SU-DHL-6 (cell line): Measurements from ENCODE around the gene DUS2.

Source experiments
- H2AFZ ChIP-seq: fragments of 200-600 bp; sonication (generic); 2 replicates; pipeline ENCODE4 v1.6.1; 2014; ENCODE audit warnings: low read depth, mild to moderate bottlenecking, moderate library complexity, mixed read lengths, antibody characterized with exemption, low read length; ENCODE audit not compliant: severe bottlenecking
- H3F3A ChIP-seq: fragments of 200-600 bp; shearing (Covaris generic); 2 replicates; pipeline ENCODE4 v1.6.0; 2016; ENCODE audit warnings: antibody characterized with exemption, mild to moderate bottlenecking; ENCODE audit not compliant: insufficient read depth
- H3K27ac ChIP-seq: fragments of 200-600 bp; sonication (generic); 2 replicates; pipeline ENCODE4 v1.5.1; 2016; ENCODE audit warnings: low read depth, mild to moderate bottlenecking, low read length, moderate library complexity, mixed read lengths
- H3K27me3 ChIP-seq: fragments of 200-600 bp; sonication (generic), shearing (Covaris generic); 2 replicates; pipeline ENCODE4 v1.6.0; 2014; ENCODE audit warnings: mild to moderate bottlenecking, low read length
- H3K36me3 ChIP-seq: fragments of 200-600 bp; sonication (generic); 2 replicates; pipeline ENCODE4 v1.6.1; 2014; ENCODE audit warnings: mild to moderate bottlenecking, low read length, mixed read lengths
- H3K4me2 ChIP-seq: fragments of 300-600, 200-600 bp; shearing (Covaris generic), sonication (generic); 2 replicates; pipeline ENCODE4 v1.6.0; 2014; ENCODE audit warnings: low read length, low read depth, mild to moderate bottlenecking; ENCODE audit not compliant: poor library complexity, severe bottlenecking
- H3K4me3 ChIP-seq: fragments of 200-600 bp; sonication (generic); 2 replicates; pipeline ENCODE4 v1.5.1; 2014; ENCODE audit warnings: antibody characterized with exemption, low read length, mild to moderate bottlenecking, mixed read lengths; ENCODE audit not compliant: insufficient read depth, poor library complexity, severe bottlenecking
- H3K79me2 ChIP-seq: fragments of 200-600 bp; sonication (generic); 2 replicates; pipeline ENCODE4 v1.6.1; 2014; ENCODE audit warnings: mild to moderate bottlenecking, low read length, moderate library complexity; ENCODE audit not compliant: insufficient read depth
- H3K9ac ChIP-seq: fragments of 200-600 bp; sonication (generic); 2 replicates; pipeline ENCODE4 v1.7.0; 2014; ENCODE audit warnings: mild to moderate bottlenecking, low read length
- H3K9me2 ChIP-seq: fragments of 200-600 bp; sonication (generic); replicated peaks from 2 replicates; pipeline ENCODE4 v1.6.1; 2014; ENCODE audit warnings: low read length; ENCODE audit not compliant: insufficient read depth
- H3K9me3 ChIP-seq: fragments of 200-600 bp; sonication (generic); 2 replicates; pipeline ENCODE4 v1.6.1; 2014; ENCODE audit warnings: low read length, mixed read lengths; ENCODE audit not compliant: insufficient read depth
- H4K20me1 ChIP-seq: fragments of 200-600 bp; sonication (generic); 2 replicates; pipeline ENCODE4 v1.6.1; 2014; ENCODE audit warnings: low read depth, mild to moderate bottlenecking, antibody characterized with exemption, low read length, moderate library complexity, mixed read lengths
- CTCF ChIP-seq: fragments of 200-600 bp; sonication (generic); IDR thresholded peaks from one replicate; pipeline ENCODE4 v1.5.1; 2017; ENCODE audit warnings: antibody characterized with exemption, mild to moderate bottlenecking, low read length, moderate library complexity; ENCODE audit not compliant: insufficient read depth, poor library complexity, severe bottlenecking
- EZH2phosphoT487 ChIP-seq: fragments of 200-600 bp; sonication (generic), shearing (Covaris generic); conservative IDR thresholded peaks from 2 replicates; pipeline ENCODE4 v1.6.1; 2018; ENCODE audit warnings: mild to moderate bottlenecking, antibody characterized with exemption, low read length, moderate library complexity, mixed read lengths

The DUS2 gene

GRCh38 chr16:68064791-68065365, 41.8 kb downstream of the DUS2 start:
- H3K27me3 ChIP-seq = no peaks in the 10 kb centered on the region
- no peak for TF ChIP-seq EZH2phosphoT487
- TF ChIP-seq CTCF = peak; percentile 88
- no peaks in the 10 kb centered on the region for H3K9me2 ChIP-seq
- H3K36me3 ChIP-seq = no peaks in the 10 kb centered on the region
- no peak overlapping the region for H3K9ac ChIP-seq
- no peak overlapping the region for H3K27ac ChIP-seq
- H3F3A ChIP-seq = no peaks in the 10 kb centered on the region
- H3K9me3 ChIP-seq = no peaks in the 10 kb centered on the region
- no peak overlapping the region for H3K4me2 ChIP-seq
- no peak overlapping the region for H3K4me3 ChIP-seq
- no peak overlapping the region for H2AFZ ChIP-seq
- no peaks in the 10 kb centered on the region for H4K20me1 ChIP-seq
- no peaks in the 10 kb centered on the region for H3K79me2 ChIP-seq

- no peak overlapping the region for H3K4me2 ChIP-seq
- no peaks in the 10 kb centered on the region for H3K36me3 ChIP-seq
- H3K4me3 ChIP-seq = no peak overlapping the region
- no peak overlapping the region for H3K27ac ChIP-seq
- no peaks in the 10 kb centered on the region for H3K27me3 ChIP-seq
- H3K9me3 ChIP-seq = no peaks in the 10 kb centered on the region
- no peaks in the 10 kb centered on the region for H4K20me1 ChIP-seq
- TF ChIP-seq EZH2phosphoT487 (no peak), CTCF (no peak)
- H3K79me2 ChIP-seq = no peaks in the 10 kb centered on the region
- H3K9me2 ChIP-seq = no peaks in the 10 kb centered on the region
- H3F3A ChIP-seq = no peaks in the 10 kb centered on the region
- H3K9ac ChIP-seq = no peak overlapping the region
- no peak overlapping the region for H2AFZ ChIP-seq
Observed at GRCh38 chr16:68065716-68066305, 42.7 kb downstream of the DUS2 start.

- no peak overlapping the region for H2AFZ ChIP-seq
- no peaks in the 10 kb centered on the region for H3K27me3 ChIP-seq
- H3K4me3 ChIP-seq = no peak overlapping the region
- no peak for TF ChIP-seq CTCF
- no peak for TF ChIP-seq EZH2phosphoT487
- no peaks in the 10 kb centered on the region; the same call in 1 of the 2 replicates for H3K36me3 ChIP-seq
- H3K27ac ChIP-seq = no peak overlapping the region
- no peaks in the 10 kb centered on the region for H3K79me2 ChIP-seq
- H3K9ac ChIP-seq = no peak overlapping the region
- no peaks in the 10 kb centered on the region for H3K9me2 ChIP-seq
- H3F3A ChIP-seq = no peaks in the 10 kb centered on the region
- no peaks in the 10 kb centered on the region for H3K9me3 ChIP-seq
- H3K4me2 ChIP-seq = no peak overlapping the region
- H4K20me1 ChIP-seq = no peaks in the 10 kb centered on the region
Observed at GRCh38 chr16:68066763-68067162, 43.7 kb downstream of the DUS2 start.
